DMS 273 (cell line): Measurements from ENCODE around the gene COL8A2.
"Not testable (repeated sequence)": the region's sequence is repeated elsewhere in the genome, so short reads cannot be mapped to it uniquely, and the experiment has no call there.

Source experiments
- DNase-seq: peaks from one replicate; lab custom pipeline; 2025; ENCODE audit not compliant: unreplicated experiment; lab: John Stamatoyannopoulos, UW

Gene COL8A2

GRCh38 chr1:36125129-36125991 is at the start of gene COL8A2:
Gene COL8A2, minus strand, starts transcription at chr1:36125222. Its CDS starts 24,980 bp downstream, at chr1:36100242.
- DNase-seq, result no peak

GRCh38 chr1:36174713-36175112 is 49.7 kb upstream of the COL8A2 start:
- no peak for DNase-seq

GRCh38 chr1:36172983-36173382 is 48.0 kb upstream of the COL8A2 start:
- no peak for DNase-seq

DNA sequence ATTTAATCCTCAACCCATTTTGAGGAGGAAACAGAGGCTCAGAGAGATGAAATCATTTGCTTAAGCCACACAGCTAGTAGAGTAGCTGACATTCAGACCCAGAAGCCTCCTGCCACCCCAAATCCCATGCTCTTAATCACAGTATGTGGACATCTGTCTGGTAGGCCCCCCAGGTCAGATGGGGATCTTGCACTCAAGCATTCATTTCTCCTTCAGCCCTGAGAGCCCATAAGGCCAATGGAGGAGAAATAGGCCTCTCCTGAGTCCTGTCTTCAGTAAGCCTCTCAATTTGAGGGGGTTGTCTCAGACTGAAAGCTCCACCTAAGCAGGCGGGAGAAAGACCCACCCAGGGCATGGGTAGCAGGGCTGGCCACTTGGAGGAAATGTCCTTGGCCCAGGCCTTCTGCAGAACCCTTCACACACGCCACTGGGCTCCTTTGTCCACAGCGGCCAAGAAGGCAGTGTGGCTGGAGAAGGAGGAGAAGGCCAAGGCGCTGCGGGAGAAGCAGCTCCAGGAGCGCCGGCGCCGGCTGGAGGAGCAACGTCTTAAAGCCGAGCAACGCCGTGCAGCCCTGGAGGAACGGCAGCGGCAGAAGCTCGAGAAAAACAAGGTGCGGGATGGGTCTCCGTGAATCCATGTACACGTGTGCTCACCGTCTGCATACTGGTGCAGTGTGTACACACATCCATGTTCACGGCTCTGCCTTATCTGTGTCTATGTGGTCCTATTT is 47.2 kb upstream of the COL8A2 start:
- DNase-seq, result no peak

GRCh38 chr1:36170643-36171412 is 45.8 kb upstream of the COL8A2 start:
- DNase-seq, result no peak

- no peak for DNase-seq
Measured at GRCh38 chr1:36168514-36168913, 43.5 kb upstream of the COL8A2 start.

DNA sequence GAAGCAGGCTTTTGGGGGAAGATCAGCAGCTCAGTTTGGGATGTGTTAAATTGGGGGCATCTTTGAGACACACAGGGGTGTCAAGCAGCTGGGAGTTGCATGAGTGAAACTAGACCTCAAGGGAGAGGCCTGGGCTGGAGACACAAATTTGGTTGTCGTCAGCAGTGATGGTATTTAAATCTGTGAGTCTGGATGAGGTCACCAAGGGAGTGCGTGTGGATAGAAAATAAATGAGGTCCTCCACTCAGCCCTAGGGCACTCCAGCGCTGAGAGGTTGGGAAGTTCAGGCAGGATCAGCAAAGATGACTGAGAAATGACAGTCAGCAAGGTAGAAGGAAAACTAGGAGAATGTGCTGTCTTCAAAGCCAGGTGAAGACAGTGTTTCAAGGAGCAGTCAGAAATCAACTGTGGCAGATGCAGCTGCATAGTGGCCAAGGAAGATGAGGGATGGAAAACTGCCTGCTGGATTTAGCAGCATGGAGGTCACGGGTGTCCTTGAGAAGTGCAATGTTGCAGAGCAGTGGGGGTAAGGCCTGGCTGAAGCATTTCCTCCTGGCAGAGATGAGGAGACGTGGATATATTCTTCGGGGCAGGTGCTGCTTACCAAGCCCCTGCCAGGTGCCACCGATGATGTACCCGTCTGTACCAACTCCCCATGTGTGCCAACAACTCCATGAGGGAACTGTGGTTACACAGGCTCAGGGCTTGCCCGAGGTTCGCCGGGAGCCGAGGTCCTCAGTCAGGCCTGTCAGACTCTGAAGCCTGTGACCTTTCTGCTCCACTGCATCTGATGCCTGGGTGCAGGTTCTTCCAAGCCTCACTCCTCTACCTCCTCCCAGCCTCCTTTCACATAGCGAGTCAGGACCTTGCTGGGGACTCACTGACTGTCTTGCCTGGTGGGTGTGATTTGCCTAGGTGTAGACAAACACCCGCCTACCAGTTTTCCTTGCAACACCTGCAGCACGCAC is 42.2 kb upstream of the COL8A2 start:
- DNase-seq, result no peak

- DNase-seq, result no peak
Measured at GRCh38 chr1:36166136-36166535, 41.1 kb upstream of the COL8A2 start.

- DNase-seq, result no peak
Measured at GRCh38 chr1:36165145-36165544, 40.1 kb upstream of the COL8A2 start.

GRCh38 chr1:36164361-36164760 is 39.3 kb upstream of the COL8A2 start:
- no peak for DNase-seq

GRCh38 chr1:36163426-36163825 is 38.4 kb upstream of the COL8A2 start:
- DNase-seq, result no peak

DNA sequence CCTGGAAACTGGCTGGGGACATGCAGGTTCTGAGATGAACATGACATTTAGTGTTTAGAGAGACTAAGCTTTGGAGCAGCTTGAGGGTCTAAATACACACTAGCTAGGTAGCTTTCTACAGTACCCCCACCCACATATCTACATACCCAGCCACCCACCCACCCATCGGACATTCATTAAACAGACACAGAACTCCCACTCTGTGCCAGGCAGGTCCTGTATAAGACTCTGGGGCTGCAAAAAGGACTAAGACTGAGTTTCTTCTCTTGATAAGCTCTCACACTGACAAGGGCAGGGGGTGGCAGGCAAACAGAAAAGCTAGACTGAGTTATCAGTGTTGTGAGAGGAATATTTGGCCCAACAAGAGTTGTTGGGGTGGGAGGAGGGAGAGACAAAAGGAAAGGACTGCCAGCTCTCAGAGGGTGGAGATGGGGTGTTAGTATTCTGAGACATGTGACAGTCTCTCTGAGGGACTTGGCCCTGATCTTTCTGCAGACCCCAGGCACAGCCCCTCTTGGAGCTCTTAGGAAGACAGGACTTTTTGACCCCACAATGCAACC is 37.7 kb upstream of the COL8A2 start:
- no peak for DNase-seq

DNA sequence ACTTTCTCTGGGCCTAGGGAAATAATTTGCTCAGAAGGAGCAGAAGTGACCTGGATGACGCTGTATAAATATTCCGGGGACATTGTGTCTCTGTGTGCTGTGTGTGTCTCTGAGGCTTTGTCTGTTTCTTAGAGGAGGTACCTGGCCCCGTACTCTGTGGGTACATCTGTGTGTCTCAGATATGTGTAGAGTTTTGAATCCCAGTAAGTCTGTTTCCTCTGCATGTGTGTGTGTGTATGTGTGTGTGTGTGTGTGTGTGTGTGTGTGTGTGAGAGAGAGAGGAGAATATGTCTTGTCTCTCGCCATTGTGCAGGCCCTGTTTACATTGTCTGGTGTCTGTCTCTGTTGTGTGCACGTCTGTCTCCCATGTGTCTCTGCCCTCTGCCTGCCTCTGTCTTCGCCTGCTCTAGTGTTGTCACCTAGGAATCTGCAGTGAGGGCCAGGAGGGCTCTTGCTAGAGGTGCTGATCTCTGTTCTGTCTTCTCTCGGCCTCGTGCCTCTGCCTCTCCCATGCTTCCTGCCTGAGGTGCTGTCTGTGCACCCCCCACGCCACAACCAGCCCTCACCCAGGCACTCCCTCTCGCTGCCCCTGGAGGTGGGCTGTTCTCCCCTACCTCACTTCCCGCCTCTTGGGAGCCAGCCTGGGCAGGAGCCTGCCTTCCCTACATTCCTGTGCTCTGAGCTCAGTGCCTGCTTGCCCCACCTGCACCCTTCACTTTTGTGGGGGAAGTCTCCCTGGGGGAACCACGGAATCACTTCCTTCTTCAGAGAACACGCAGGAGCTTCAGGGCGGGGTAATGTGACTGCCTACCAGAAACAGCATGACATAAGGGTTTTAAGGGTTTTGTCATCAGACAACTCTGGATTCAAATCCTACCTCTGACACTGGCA is 36.9 kb upstream of the COL8A2 start:
- DNase-seq, result no peak

- peak; percentile 46 for DNase-seq
Measured at GRCh38 chr1:36160949-36161485, 36.0 kb upstream of the COL8A2 start.

- no peak for DNase-seq
Measured at GRCh38 chr1:36160388-36160948, 35.4 kb upstream of the COL8A2 start.

DNA sequence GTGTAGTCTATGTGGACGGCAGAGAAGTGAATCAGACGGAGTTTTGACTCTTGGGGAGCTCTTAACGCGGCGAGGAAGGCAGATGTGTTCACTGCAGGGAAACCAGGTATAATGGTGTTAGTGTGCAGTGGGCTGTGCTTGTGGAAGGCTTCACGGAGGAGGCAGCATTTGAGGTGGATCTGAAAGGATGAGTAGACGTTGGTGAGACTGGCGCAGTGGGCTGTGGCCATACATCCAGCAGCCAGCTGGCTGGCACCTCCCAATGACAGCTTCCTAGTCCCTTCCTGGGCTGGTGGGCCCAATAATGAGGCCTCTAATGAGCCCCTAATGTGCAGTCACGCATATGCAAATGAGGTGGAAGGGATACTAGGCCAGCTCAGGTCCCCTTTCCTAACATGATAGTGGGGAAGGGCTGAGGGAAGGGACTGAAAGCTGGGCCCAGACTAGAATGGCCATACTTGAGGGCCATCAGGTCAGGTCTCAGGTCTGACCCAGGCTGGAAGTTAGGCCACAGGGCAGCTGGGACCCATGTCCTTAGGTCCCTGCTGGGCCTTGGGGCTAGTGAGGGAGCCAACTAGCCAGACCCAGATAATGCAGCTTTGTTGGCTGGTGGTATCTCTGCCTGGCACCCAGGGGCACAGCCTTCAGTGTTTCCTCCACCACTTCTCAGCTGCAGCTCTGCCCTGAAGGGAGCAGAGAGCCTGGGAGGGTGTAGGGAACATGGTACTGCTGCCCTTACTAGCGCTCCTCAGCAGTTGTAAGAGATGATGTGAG is 34.8 kb upstream of the COL8A2 start:
- DNase-seq, result no peak

DNA sequence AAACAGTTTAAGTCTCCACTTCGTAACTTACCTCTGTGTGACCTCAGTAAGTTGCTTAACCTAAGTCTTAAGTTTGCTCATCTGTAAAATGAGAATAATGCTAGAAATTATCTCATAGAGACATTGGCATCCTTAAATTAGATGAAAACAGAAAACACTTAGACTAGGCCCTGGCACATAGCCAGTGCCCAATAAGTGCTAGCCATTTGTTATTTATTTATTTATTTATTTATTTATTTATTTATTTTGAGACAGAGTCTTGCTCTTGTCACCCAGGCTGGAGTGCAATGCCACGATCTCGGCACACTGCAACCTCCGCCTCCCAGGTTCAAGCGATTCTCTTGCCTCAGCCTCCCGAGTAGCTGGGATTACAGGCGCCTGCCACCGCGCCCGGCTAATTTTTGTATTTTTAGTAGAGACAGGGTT is 33.8 kb upstream of the COL8A2 start:
- DNase-seq, result not testable (repeated sequence)
